HCT116 (cell line): ENCODE measurements around the gene PBLD. TPM values are rescaled to one million over a fixed set of nuclear protein-coding genes. Genes with fewer than 3 reads are reported as not detected.

ENCODE experiments used
- ATAC-seq: fragments of 200-7000 bp; cut with Tn5 transposase; 2 replicates; pipeline ENCODE4 v1.9.1; 2020; ENCODE audit warnings: mild to moderate bottlenecking, moderate library complexity
- BruUV-seq: library from RNA; stranded (reverse); fragments of 400-500 nt; replicated peaks from 2 replicates; lab custom pipeline; 2021; lab: Mats Ljungman, UMichigan
- CTCF ChIA-PET: fragments of 300-600 bp; sonication (Branson Sonifier 250); formaldehyde crosslinking; loops from one replicate; lab custom pipeline; 2021; ENCODE audit warnings: antibody characterized with exemption; lab: Charles Lee
- POLR2A ChIA-PET: fragments of 300-600, 350-600 bp; sonication (Branson Sonifier 250); formaldehyde crosslinking; loops from one replicate; lab custom pipeline; 2021; ENCODE audit warnings: antibody characterized with exemption; lab: Charles Lee
- RAD21 ChIA-PET, 2 experiments: fragments of 300-600 bp; sonication (Branson Sonifier 250); formaldehyde crosslinking; loops; one replicate each; lab custom pipeline; 2023; ENCODE audit warnings: low total read pairs in 2 of 2; ENCODE audit not compliant: uncharacterized antibody in 2 of 2, unreplicated experiment in 2 of 2, low non-redundant PET in 1 of 2; lab: Charles Lee
- DNase-seq: peaks from one replicate; pipeline ENCODE4 v3.0.0-alpha.2; 2010; ENCODE audit warnings: low read depth, low spot score
- H2AFZ ChIP-seq: fragments of 200-600 bp; shearing (Covaris generic), sonication (generic); 2 replicates; pipeline ENCODE4 v1.6.1; 2017; ENCODE audit warnings: low read depth, mixed run types, mixed read lengths, antibody characterized with exemption, low read length; ENCODE audit not compliant: poor library complexity, severe bottlenecking
- H3K27ac ChIP-seq: 2 replicates; pipeline ENCODE4 v1.5.1; 2012; ENCODE audit warnings: low read depth, low read length
- H3K27me3 ChIP-seq: fragments of 200-600 bp; sonication (generic); 2 replicates; pipeline ENCODE4 v1.6.1; 2016; ENCODE audit warnings: mixed run types, low read length, mixed read lengths; ENCODE audit not compliant: insufficient read depth
- H3K36me3 ChIP-seq, 2 experiments: fragments of 200-500 bp in 1 of 2; fragments of 200-600 bp in 1 of 2; sonication (Bioruptor generic) in 1 of 2; sonication (generic) in 1 of 2; 2 replicates each; pipeline versions ENCODE4 v1.5.1 to v1.6.1; 2014 to 2016; ENCODE audit warnings: low read length in 2 of 2, inconsistent platforms in 1 of 2, mixed read lengths in 1 of 2, mixed run types in 1 of 2; ENCODE audit not compliant: insufficient read depth in 2 of 2, control insufficient read depth in 1 of 2
- H3K4me1 ChIP-seq, 2 experiments: fragments of 200-600 bp in 1 of 2; sonication (generic) in 1 of 2; 2 replicates each; pipeline versions ENCODE4 v1.5.1 to v1.6.1; 2012 to 2017; ENCODE audit warnings: low read length in 2 of 2, inconsistent platforms in 1 of 2, mild to moderate bottlenecking in 1 of 2, mixed read lengths in 1 of 2, mixed run types in 1 of 2, moderate library complexity in 1 of 2; ENCODE audit not compliant: insufficient read depth in 2 of 2, control insufficient read depth in 1 of 2
- H3K4me2 ChIP-seq: fragments of 200-600 bp; sonication (generic); 2 replicates; pipeline ENCODE4 v1.6.1; 2017; ENCODE audit warnings: mixed run types, low read length, mixed read lengths
- H3K4me3 ChIP-seq, 2 experiments: fragments of 200-600 bp in 1 of 2; sonication (generic) in 1 of 2; replicated peaks in 1 of 2; 2 replicates each; pipeline ENCODE4 v1.5.1; 2011 to 2016; ENCODE audit warnings: low read length in 2 of 2, control low read depth in 1 of 2, low read depth in 1 of 2, mild to moderate bottlenecking in 1 of 2, mixed read lengths in 1 of 2, mixed run types in 1 of 2
- H3K79me2 ChIP-seq: fragments of 200-600 bp; sonication (generic); 2 replicates; pipeline ENCODE4 v1.6.1; 2017; ENCODE audit warnings: mild to moderate bottlenecking, mixed run types, low read length, moderate library complexity, mixed read lengths; ENCODE audit not compliant: insufficient read depth
- H3K9ac ChIP-seq: fragments of 200-600 bp; sonication (generic); 2 replicates; pipeline ENCODE4 v1.6.1; 2016; ENCODE audit warnings: low read length, mixed read lengths
- H3K9me2 ChIP-seq: fragments of 200-600 bp; sonication (generic), shearing (Covaris generic); 2 replicates; pipeline ENCODE4 v1.6.1; 2017; ENCODE audit warnings: mixed run types, mild to moderate bottlenecking, moderate library complexity; ENCODE audit not compliant: insufficient read depth
- H3K9me3 ChIP-seq, 2 experiments: fragments of 200-500 bp in 1 of 2; fragments of 200-600 bp in 1 of 2; sonication (Bioruptor generic) in 1 of 2; sonication (generic) in 1 of 2; 2 replicates each; pipeline ENCODE4 v1.6.1; 2014 to 2017; ENCODE audit warnings: low read length in 2 of 2, mixed read lengths in 2 of 2, inconsistent platforms in 1 of 2, low read depth in 1 of 2, mild to moderate bottlenecking in 1 of 2, mixed run types in 1 of 2, moderate library complexity in 1 of 2; ENCODE audit not compliant: control insufficient read depth in 1 of 2, insufficient read depth in 1 of 2
- H4K20me1 ChIP-seq: fragments of 200-600 bp; sonication (generic), shearing (Covaris generic); 2 replicates; pipeline ENCODE4 v1.6.1; 2017; ENCODE audit warnings: mixed run types, mild to moderate bottlenecking, moderate library complexity; ENCODE audit not compliant: insufficient read depth
- CBX3 ChIP-seq: IDR thresholded peaks from 2 replicates; pipeline ENCODE4 v1.6.1; 2012; ENCODE audit warnings: low read depth
- CEBPB ChIP-seq: IDR thresholded peaks from 2 replicates; pipeline ENCODE4 v1.6.1; 2012; ENCODE audit warnings: low read depth
- EGR1 ChIP-seq: IDR thresholded peaks from 2 replicates; pipeline ENCODE4 v1.6.1; 2012; ENCODE audit warnings: low read depth
- ELF1 ChIP-seq: IDR thresholded peaks from 2 replicates; pipeline ENCODE4 v1.6.1; 2012; ENCODE audit warnings: low read depth, borderline replicate concordance
- EZH2 ChIP-seq: fragments of 200-600 bp; sonication (generic); IDR thresholded peaks from 2 replicates; pipeline ENCODE4 v1.6.1; 2017; ENCODE audit warnings: antibody characterized with exemption, mixed run types
- EZH2phosphoT487 ChIP-seq: fragments of 200-600 bp; IDR thresholded peaks from 2 replicates; pipeline ENCODE4 v1.6.1; 2018; ENCODE audit warnings: antibody characterized with exemption, borderline replicate concordance
- FOSL1 ChIP-seq: IDR thresholded peaks from 2 replicates; pipeline ENCODE4 v1.6.1; 2012; ENCODE audit warnings: low read depth
- JUND ChIP-seq: IDR thresholded peaks from 2 replicates; pipeline ENCODE4 v1.6.1; 2012
- POLR2A ChIP-seq: IDR thresholded peaks from 2 replicates; pipeline ENCODE4 v1.7.0; 2011; ENCODE audit warnings: borderline replicate concordance; ENCODE audit not compliant: insufficient read depth, insufficient read length; ENCODE audit errors: extremely low read depth
- SIN3A ChIP-seq: IDR thresholded peaks from 2 replicates; pipeline ENCODE4 v1.6.1; 2012; ENCODE audit warnings: low read depth
- SP1 ChIP-seq: IDR thresholded peaks from 2 replicates; pipeline ENCODE4 v1.6.1; 2012; ENCODE audit warnings: low read depth
- SRF ChIP-seq: IDR thresholded peaks from 2 replicates; pipeline ENCODE4 v1.6.1; 2012; ENCODE audit warnings: low read depth
- TCF7L2 ChIP-seq: IDR thresholded peaks from 2 replicates; pipeline ENCODE4 v1.7.0; 2011; ENCODE audit warnings: borderline replicate concordance, inconsistent platforms; ENCODE audit not compliant: insufficient read depth, insufficient read length; ENCODE audit errors: extremely low read depth
- ZFX ChIP-seq: fragments of 450-650 bp; IDR thresholded peaks from 2 replicates; pipeline ENCODE4 v1.6.1; 2017
- ZNF274 ChIP-seq: fragments of 200-500 bp; sonication (Bioruptor generic); IDR thresholded peaks from 2 replicates; pipeline ENCODE4 v1.6.1; 2014; ENCODE audit warnings: mild to moderate bottlenecking, low read depth, low read length, inconsistent platforms
- intact Hi-C: fragments of 100-400 bp; cut with micrococcal nuclease; formaldehyde crosslinking; loops from 2 replicates; pipeline ENCODE4 v1.10.0; 2022
- total RNA-seq: library from RNA; stranded (reverse); gene quantifications from one replicate; pipeline ENCODE4 v1.2.1, GENCODE V29; 2021; ENCODE audit not compliant: unreplicated experiment
- TF ChIP-seq, protein P1 (sequence below), 3 experiments: fragments of 200-600 bp in 1 of 3; sonication (generic) in 1 of 3; IDR thresholded peaks in 2 of 3; conservative IDR thresholded peaks in 1 of 3; 2 replicates each; pipeline ENCODE4 v1.5.1; 2012 to 2017; ENCODE audit warnings: low read depth in 2 of 3, low read length in 2 of 3, antibody characterized with exemption in 1 of 3, borderline replicate concordance in 1 of 3, control low read depth in 1 of 3, mild to moderate bottlenecking in 1 of 3, mixed read lengths in 1 of 3, mixed run types in 1 of 3, moderate library complexity in 1 of 3; ENCODE audit not compliant: insufficient read depth in 1 of 3
- TF ChIP-seq, protein P2 (sequence below): IDR thresholded peaks from 2 replicates; pipeline ENCODE4 v1.6.1; 2012; ENCODE audit warnings: low read depth
- TF ChIP-seq, protein P3 (sequence below): IDR thresholded peaks from 2 replicates; pipeline ENCODE4 v1.6.1; 2012
- TF ChIP-seq, protein P4 (sequence below): IDR thresholded peaks from 2 replicates; pipeline ENCODE4 v1.6.1; 2012
- TF ChIP-seq, protein P5 (sequence below): IDR thresholded peaks from 2 replicates; pipeline ENCODE4 v1.6.1; 2011; ENCODE audit warnings: mild to moderate bottlenecking, low read length, moderate library complexity; ENCODE audit not compliant: insufficient replicate concordance; ENCODE audit errors: extremely low read depth

PBLD gene
- total RNA-seq, 1 experiment from 2014 or later = 2.2 TPM

DNA sequence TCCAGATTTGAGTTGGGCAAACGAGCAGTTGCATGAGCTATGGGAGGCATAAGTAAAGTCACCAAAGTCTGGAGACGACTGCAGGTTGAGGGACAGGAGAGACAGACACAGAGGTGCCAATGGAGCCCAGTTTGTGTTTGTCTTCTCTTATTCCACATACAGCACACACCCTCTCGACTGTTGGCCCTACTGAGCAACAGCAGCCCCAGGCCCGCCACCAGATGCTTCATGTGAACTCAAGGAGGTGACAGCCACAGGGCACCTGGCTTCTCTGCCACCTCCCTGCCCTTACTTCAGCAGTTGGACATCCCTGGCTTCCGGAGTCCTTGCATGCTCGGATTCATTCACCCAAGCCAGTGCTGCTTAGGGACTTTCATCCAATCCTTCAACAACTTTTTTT is 94.4 kb downstream of the PBLD start:
- no peaks in the 10 kb centered on the region for H3K9me3 ChIP-seq
- no peak overlapping the region for H2AFZ ChIP-seq
- no peaks in the 10 kb centered on the region for H3K4me1 ChIP-seq
- ChIA-PET POLR2A (no interaction called here), RAD21 (no interaction called here), CTCF (no interaction called here)
- no peaks in the 10 kb centered on the region for H4K20me1 ChIP-seq
- intact Hi-C loops = no loop called here
- BruUV-seq = no TSS peak
- TF ChIP-seq, protein P1, sequence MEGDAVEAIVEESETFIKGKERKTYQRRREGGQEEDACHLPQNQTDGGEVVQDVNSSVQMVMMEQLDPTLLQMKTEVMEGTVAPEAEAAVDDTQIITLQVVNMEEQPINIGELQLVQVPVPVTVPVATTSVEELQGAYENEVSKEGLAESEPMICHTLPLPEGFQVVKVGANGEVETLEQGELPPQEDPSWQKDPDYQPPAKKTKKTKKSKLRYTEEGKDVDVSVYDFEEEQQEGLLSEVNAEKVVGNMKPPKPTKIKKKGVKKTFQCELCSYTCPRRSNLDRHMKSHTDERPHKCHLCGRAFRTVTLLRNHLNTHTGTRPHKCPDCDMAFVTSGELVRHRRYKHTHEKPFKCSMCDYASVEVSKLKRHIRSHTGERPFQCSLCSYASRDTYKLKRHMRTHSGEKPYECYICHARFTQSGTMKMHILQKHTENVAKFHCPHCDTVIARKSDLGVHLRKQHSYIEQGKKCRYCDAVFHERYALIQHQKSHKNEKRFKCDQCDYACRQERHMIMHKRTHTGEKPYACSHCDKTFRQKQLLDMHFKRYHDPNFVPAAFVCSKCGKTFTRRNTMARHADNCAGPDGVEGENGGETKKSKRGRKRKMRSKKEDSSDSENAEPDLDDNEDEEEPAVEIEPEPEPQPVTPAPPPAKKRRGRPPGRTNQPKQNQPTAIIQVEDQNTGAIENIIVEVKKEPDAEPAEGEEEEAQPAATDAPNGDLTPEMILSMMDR (IDR thresholded peaks at IDR 0.05 in 2 of 3, conservative IDR thresholded peaks at IDR 0.05 in 1 of 3; ENCODE audit: borderline replicate concordance in 1 of 3, insufficient read depth in 1 of 3, low read depth in 2 of 3, low read length in 2 of 3) = no peak
- TF ChIP-seq EZH2 (no peak), ZNF274 (no peak), ZFX (no peak), SIN3A (no peak), POLR2A (no peak), EZH2phosphoT487 (no peak), JUND (no peak), CEBPB (no peak), SRF (no peak), TCF7L2 (no peak), FOSL1 (no peak), CBX3 (no peak), EGR1 (no peak), ELF1 (no peak), SP1 (no peak)
- TF ChIP-seq, protein P2, sequence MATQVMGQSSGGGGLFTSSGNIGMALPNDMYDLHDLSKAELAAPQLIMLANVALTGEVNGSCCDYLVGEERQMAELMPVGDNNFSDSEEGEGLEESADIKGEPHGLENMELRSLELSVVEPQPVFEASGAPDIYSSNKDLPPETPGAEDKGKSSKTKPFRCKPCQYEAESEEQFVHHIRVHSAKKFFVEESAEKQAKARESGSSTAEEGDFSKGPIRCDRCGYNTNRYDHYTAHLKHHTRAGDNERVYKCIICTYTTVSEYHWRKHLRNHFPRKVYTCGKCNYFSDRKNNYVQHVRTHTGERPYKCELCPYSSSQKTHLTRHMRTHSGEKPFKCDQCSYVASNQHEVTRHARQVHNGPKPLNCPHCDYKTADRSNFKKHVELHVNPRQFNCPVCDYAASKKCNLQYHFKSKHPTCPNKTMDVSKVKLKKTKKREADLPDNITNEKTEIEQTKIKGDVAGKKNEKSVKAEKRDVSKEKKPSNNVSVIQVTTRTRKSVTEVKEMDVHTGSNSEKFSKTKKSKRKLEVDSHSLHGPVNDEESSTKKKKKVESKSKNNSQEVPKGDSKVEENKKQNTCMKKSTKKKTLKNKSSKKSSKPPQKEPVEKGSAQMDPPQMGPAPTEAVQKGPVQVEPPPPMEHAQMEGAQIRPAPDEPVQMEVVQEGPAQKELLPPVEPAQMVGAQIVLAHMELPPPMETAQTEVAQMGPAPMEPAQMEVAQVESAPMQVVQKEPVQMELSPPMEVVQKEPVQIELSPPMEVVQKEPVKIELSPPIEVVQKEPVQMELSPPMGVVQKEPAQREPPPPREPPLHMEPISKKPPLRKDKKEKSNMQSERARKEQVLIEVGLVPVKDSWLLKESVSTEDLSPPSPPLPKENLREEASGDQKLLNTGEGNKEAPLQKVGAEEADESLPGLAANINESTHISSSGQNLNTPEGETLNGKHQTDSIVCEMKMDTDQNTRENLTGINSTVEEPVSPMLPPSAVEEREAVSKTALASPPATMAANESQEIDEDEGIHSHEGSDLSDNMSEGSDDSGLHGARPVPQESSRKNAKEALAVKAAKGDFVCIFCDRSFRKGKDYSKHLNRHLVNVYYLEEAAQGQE = no peak
- TF ChIP-seq, protein P3, sequence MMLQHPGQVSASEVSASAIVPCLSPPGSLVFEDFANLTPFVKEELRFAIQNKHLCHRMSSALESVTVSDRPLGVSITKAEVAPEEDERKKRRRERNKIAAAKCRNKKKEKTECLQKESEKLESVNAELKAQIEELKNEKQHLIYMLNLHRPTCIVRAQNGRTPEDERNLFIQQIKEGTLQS = no peak
- TF ChIP-seq, protein P4, sequence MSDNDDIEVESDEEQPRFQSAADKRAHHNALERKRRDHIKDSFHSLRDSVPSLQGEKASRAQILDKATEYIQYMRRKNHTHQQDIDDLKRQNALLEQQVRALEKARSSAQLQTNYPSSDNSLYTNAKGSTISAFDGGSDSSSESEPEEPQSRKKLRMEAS = no peak
- TF ChIP-seq, protein P5, sequence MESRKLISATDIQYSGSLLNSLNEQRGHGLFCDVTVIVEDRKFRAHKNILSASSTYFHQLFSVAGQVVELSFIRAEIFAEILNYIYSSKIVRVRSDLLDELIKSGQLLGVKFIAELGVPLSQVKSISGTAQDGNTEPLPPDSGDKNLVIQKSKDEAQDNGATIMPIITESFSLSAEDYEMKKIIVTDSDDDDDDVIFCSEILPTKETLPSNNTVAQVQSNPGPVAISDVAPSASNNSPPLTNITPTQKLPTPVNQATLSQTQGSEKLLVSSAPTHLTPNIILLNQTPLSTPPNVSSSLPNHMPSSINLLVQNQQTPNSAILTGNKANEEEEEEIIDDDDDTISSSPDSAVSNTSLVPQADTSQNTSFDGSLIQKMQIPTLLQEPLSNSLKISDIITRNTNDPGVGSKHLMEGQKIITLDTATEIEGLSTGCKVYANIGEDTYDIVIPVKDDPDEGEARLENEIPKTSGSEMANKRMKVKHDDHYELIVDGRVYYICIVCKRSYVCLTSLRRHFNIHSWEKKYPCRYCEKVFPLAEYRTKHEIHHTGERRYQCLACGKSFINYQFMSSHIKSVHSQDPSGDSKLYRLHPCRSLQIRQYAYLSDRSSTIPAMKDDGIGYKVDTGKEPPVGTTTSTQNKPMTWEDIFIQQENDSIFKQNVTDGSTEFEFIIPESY = no peak
- H3K27ac ChIP-seq = no peak overlapping the region
- H3K9ac ChIP-seq = no peak overlapping the region
- H3K9me2 ChIP-seq = no peaks in the 10 kb centered on the region
- H3K27me3 ChIP-seq = no peaks in the 10 kb centered on the region
- DNase-seq (no peak), ATAC-seq (no peak)
- no peaks in the 10 kb centered on the region for H3K79me2 ChIP-seq
- H3K4me3 ChIP-seq = no peak overlapping the region
- no peaks in the 10 kb centered on the region for H3K36me3 ChIP-seq
- no peak overlapping the region for H3K4me2 ChIP-seq
